ENCODE measurements around the gene TRAPPC5.
A peak's percentile ranks its signal among the peaks of the same experiment; 100 is the strongest.

TRAPPC5 gene

GRCh38 chr19:7657131-7657751 lies 23.4 kb upstream of the TRAPPC5 start:
- no peak for TF ChIP-seq CTCF (conservative IDR thresholded peaks at IDR 0.05; ENCODE audit: low read depth, low read length)
- H3K4me3 ChIP-seq (ENCODE audit: low read length) = no peak overlapping the region
- no peak for DNase-seq (ENCODE audit: low read depth)

DNA sequence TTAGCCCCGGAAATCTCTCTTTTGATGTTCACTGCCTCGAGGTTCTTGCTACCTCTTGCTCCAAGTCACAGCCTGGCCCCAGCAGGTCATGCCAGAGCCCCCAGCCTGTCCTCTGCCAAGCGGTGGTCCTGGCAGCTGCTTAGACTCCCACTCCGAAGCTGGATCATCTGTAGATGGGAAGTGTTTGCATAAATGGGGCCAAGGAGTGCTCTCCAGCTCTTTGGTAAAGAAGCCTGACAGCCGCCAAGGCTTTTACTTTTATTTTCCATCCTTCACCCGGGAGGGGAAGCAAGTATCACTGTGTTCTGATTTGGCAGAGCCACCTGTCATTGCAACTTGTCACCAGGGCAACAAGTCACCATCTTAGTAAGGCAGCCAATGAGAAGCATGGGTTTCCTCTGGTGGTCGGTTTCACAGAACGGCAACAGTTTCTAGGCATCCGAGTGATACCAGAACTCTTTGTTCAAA lies 22.4 kb upstream of the TRAPPC5 start:
- no peak overlapping the region for H3K4me3 ChIP-seq (ENCODE audit: low read length)
- DNase-seq (ENCODE audit: low read depth) = no peak
- no peak for TF ChIP-seq CTCF (conservative IDR thresholded peaks at IDR 0.05; ENCODE audit: low read depth, low read length)

DNA sequence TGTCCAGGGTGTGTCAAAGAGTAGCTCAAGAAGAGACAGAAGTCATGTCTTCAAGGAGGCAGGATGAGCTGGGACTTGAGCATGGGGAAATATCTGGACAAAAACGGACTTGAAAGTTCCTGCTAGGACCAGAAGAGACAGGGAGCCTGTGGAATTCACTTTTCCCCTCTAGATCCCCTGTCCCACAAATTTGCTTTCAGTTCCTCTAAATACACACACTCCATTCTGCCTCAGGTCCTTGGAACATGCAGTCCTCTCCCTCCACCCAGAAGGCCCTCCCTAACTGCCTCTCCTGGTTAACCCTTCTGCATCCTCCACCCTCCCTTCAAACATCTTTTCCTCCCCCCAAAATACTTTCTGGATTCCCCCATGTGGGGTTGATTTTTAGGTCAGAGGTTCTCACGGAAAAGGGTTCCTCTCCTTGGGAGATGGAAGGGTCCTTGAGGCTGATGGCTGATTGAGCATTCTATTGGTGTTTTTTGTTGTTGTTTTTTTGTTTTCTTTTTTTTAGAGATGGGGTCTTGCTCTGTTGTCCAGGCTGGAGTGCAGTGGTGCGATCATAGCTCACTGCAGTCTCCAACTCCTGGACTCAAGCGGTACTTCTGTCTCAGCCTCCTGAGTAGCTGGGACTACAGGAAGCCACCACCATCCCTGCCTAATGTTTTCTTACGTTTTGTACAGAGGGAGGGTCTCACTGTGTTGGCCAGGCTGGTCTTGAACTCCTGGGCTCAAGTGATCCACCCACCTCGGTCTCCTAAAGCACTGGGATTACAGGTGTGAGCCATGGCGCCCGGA lies 18.7 kb upstream of the TRAPPC5 start:
- no peak for DNase-seq (ENCODE audit: low read depth)
- no peak for TF ChIP-seq CTCF (conservative IDR thresholded peaks at IDR 0.05; ENCODE audit: low read depth, low read length)
- no peak overlapping the region for H3K4me3 ChIP-seq (ENCODE audit: low read length)

DNA sequence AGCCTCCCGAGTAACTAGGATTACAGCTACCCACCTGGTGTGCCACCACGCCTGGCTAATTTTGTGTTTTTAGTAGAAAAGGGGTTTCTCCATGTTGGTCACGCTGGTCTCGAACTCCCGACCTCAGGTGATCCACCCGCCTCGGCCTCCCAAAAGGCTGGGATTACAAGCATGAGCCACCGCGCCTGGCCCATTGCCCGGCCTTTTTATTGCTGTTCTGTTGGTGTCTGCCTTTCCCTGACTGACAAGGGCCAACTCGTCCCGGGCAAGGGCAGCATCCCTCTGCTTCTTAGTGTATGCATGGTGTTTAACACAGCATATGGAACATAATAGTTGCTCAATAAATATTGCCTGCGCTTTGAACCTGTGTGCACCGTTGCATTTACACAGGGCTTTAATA lies 18.0 kb upstream of the TRAPPC5 start:
- H3K4me3 ChIP-seq (ENCODE audit: low read length) = no peak overlapping the region
- TF ChIP-seq CTCF (conservative IDR thresholded peaks at IDR 0.05; ENCODE audit: low read depth, low read length) = no peak
- no peak for DNase-seq (ENCODE audit: low read depth)

DNA sequence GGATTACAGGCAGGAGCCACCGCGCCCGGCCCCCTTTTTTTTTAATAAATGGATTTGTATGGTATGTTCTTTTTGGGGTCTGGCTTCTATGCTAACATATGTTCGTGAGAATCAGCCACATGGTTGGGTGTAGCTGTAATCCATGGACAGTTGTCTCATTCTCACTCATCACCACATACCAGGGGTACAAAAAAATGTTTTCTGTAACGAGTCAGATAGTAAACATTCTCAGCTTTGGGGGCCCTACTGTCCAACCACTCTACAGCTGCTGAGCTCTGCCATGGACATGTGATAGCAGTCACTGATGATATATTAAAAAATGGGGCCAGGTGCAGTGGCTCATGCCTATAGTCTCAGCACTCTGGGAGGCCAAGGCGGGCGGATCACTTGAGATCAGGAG lies 16.9 kb upstream of the TRAPPC5 start:
- DNase-seq (ENCODE audit: low read depth) = no peak
- H3K4me3 ChIP-seq (ENCODE audit: low read length) = no peak overlapping the region
- TF ChIP-seq CTCF (conservative IDR thresholded peaks at IDR 0.05; ENCODE audit: low read depth, low read length) = no peak

DNA sequence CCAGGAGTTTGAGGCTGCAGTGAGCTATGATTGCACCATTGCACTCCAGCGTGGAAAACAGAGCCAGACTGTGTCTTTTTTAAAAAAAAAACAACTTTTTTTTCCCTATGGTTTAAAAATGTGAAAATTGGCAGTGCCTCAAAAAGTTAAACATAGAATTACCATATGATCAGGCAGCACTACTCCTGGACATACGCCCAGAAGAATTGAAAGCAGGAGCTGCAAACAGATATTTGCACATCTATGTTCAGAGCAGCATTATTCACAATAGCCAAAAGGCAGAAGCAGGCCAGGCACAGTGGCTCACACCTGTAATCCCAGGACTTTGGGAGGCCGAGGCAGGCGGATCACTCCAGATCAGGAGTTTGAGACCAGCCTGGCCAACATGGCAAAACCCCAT lies 15.6 kb upstream of the TRAPPC5 start:
- H3K4me3 ChIP-seq (ENCODE audit: low read length) = no peak overlapping the region
- TF ChIP-seq CTCF (conservative IDR thresholded peaks at IDR 0.05; ENCODE audit: low read depth, low read length) = no peak
- peak; percentile 43 for DNase-seq (ENCODE audit: low read depth)

- no peak for DNase-seq (ENCODE audit: low read depth)
Measured at GRCh38 chr19:7668842-7669241, 11.8 kb upstream of the TRAPPC5 start, which contains the start of gene RETN. Gene RETN, plus strand, starts transcription at chr19:7669049. Its CDS starts 278 bp downstream, at chr19:7669327.

More at GRCh38 chr19:7668842-7669241, 11.8 kb upstream of the TRAPPC5 start, which contains the start of gene RETN:
- no peak within 1 kb of the TSS for H3K4me3 ChIP-seq (ENCODE audit: low read length)
- no peak for TF ChIP-seq CTCF (conservative IDR thresholded peaks at IDR 0.05; ENCODE audit: low read depth, low read length)
